ENCODE results near the gene ERCC2. TPM values are rescaled to one million over a fixed set of nuclear protein-coding genes. Genes with fewer than 3 reads are reported as not detected.
"Not testable (repeated sequence)": the region's sequence is repeated elsewhere in the genome, so short reads cannot be mapped to it uniquely, and the experiment has no call there.

Gene ERCC2
- total RNA-seq = 8.6 TPM
- 17.5 TPM for polyA plus RNA-seq

DNA sequence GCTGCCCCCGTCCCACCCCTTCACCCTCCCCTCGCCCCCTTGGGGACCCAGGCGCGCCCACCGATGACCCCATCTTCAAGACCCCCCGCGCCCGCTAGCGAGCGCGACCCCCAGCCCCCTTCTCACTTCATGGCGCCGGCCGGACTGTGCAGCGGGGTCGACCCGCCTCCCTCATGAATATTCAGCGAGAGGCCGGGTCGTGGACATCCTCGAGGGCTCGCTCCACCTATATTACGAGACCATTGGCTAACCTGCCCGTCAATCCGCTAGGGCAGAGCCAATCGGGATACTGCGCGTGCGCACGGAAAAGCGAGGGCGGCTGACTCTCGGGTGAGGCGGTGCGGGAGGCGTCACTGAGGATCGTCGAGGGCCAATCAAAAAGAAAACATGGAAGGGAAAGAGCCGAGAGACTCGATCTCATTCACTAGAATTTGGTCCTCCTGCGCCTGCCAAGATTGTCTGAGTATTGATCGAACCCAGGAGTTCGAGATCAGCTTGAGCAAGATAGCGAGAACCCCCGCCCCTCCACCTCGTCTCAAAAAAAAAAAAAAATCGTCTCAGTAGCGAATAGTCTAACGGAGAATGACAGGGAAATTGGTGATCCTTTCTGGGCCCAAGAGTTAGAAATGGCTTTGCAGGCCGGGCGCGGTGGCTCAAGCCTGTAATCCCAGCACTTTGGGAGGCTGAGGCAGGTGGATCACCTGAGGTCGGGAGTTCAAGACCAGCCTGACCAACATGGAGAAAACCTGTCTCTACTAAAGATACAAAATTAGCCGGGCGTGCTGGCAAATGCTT, at the start of gene ERCC2:
Gene ERCC2 (minus strand): TSS at position 164 of the 795 bp plus-strand sequence. CDS start 33 bp downstream, at position 131.
- no peaks in the 10 kb centered on the region for H3K4me1 ChIP-seq (ENCODE audit: insufficient read depth)
- H3K27ac ChIP-seq (ENCODE audit: low read depth) = no peak within 1 kb of the TSS
- WGBS = 3% methylated on average over 55 of the region's 55 CpGs

DNA sequence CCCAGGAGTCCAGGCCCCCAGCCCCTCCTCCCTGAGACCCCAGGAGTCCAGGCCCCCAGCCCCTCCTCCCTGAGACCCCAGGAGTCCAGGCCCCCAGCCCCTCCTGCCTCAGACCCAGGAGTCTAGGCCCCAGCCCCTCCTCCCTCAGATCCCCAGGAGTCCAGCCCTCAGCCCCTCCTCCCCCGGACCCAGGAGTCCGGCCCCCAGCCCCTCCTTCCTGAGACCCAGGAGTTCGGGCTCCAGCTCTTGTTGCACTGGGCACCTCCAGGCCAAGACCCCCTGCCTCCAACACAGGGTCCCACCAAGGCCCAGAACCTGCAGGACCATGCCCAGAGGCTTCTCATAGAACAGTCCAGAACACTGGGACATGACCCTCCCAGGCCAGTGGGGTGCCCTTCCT, 49.5 kb upstream of the ERCC2 start:
- DNase-seq (ENCODE audit: extremely low spot score) = no peak
- H3K36me3 ChIP-seq (ENCODE audit: insufficient read depth) = peaks cover 1% of the 10 kb centered on the region
- peaks cover 3% of the 10 kb centered on the region for H3K4me1 ChIP-seq (ENCODE audit: insufficient read depth)

More for the DNA sequence above, at the start of gene ERCC2:
- peak; percentile 99 for DNase-seq (ENCODE audit: extremely low spot score)
- Histone ChIP-seq H3K4me3 (ENCODE audit: low read depth, low read length) (peak within 1 kb of the TSS; percentile 82), H3K36me3 (ENCODE audit: insufficient read depth) (no peaks in the 10 kb centered on the region)

DNA sequence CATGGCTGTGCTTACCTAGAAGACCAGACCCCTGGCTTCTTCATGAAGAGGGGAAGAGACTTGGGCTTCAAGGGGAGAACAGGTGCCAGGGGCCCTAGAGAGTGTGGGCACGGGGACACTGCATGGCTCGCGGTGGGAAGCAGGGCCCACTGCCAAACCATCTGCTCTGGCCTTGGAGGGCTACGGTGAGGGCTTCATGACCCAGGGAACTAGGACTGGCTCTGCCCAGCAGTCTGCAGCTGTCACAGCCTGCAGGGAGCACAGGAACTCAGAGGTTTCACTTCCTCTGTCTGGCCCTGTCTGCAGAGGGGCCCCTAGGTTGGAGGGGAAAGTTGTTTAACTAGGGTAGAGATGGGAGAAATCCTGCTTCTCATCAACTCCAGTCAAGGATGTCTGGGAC, 49.0 kb upstream of the ERCC2 start:
- Histone ChIP-seq H3K27ac (ENCODE audit: low read depth) (no peak overlapping the region), H3K4me3 (ENCODE audit: low read depth, low read length) (no peak overlapping the region), H3K36me3 (ENCODE audit: insufficient read depth) (peaks cover 5% of the 10 kb centered on the region), H3K4me1 (ENCODE audit: insufficient read depth) (peaks cover 3% of the 10 kb centered on the region)
- whole genome bisulfite sequencing = 63% methylated on average over 4 of the region's 4 CpGs
- DNase-seq (ENCODE audit: extremely low spot score) = no peak

More for the DNA sequence above, 49.5 kb upstream of the ERCC2 start:
- Histone ChIP-seq H3K4me3 (ENCODE audit: low read depth, low read length) (no peak overlapping the region), H3K27ac (ENCODE audit: low read depth) (no peak overlapping the region)
- 52% methylated on average over 3 of the region's 3 CpGs for WGBS

DNA sequence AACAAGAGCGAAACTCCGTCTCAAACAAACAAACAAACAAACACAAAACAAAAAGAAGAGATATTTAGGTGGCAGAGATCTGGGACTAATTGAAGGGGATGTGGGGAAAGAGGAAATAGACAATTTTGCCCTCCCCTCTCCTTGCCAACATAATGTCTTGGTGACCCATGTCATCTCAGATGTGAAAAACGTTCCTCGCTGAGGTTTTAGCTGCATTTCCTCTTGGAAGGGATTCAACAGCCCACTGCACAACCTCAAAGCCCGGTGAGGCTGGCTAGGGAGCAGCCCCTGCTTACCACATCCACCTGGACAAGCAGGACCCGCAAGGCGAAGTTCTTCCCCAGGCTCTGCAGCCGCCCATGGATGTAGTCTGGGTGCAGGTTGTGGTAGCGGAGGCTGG, 48.4 kb upstream of the ERCC2 start:
- 81% methylated on average over 9 of the region's 9 CpGs for WGBS
- H3K27ac ChIP-seq (ENCODE audit: low read depth) = no peak overlapping the region
- DNase-seq (ENCODE audit: extremely low spot score) = no peak
- peaks cover 6% of the 10 kb centered on the region for H3K36me3 ChIP-seq (ENCODE audit: insufficient read depth)
- no peak overlapping the region for H3K4me3 ChIP-seq (ENCODE audit: low read depth, low read length)
- H3K4me1 ChIP-seq (ENCODE audit: insufficient read depth) = peaks cover 3% of the 10 kb centered on the region

DNA sequence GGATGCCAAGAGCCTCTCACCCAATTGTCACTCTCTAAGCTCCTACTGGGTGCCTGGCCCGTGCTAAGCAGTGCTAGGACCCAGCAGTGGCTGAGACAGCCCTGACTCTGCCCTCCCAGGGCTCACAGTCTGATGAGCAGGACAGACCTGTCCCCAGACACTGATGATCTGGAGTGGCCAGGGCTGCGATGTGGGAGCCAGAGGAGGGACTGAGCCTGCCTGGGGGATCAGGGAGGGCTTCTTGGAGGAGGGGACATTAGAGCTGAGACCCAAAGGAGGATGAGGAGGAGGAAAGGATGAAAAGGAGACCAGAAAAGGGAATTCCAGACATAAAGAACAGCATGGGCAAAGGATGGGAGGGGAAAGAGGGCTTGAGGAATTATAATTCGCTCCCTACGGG, 46.8 kb upstream of the ERCC2 start:
- DNase-seq (ENCODE audit: extremely low spot score) = no peak
- H3K36me3 ChIP-seq (ENCODE audit: insufficient read depth) = peaks cover 6% of the 10 kb centered on the region
- H3K4me3 ChIP-seq (ENCODE audit: low read depth, low read length) = no peak overlapping the region
- H3K27ac ChIP-seq (ENCODE audit: low read depth) = no peak overlapping the region
- no peaks in the 10 kb centered on the region for H3K4me1 ChIP-seq (ENCODE audit: insufficient read depth)
- 70% methylated on average over 4 of the region's 4 CpGs for WGBS

DNA sequence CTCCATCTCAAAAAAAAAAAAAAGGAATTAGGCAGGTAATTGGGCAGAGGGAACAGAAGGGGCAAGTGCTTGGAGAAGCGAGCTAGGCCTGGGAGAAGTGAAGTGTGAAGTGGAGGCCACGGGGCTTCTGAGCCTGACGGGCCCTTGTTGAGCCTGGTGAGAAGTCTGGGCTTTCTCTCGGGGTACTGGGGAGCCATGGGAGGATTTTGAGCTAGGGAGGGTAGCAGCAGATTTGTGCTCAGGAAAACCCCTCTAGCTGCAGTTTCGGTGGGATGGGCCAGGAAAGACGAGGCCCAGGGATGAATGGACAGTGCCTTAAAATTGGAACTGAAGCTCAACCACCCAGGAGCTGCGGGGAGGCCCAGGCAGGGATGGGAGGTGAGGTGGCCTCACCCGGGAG, 44.1 kb upstream of the ERCC2 start:
- H3K36me3 ChIP-seq (ENCODE audit: insufficient read depth) = peaks cover 6% of the 10 kb centered on the region

DNA sequence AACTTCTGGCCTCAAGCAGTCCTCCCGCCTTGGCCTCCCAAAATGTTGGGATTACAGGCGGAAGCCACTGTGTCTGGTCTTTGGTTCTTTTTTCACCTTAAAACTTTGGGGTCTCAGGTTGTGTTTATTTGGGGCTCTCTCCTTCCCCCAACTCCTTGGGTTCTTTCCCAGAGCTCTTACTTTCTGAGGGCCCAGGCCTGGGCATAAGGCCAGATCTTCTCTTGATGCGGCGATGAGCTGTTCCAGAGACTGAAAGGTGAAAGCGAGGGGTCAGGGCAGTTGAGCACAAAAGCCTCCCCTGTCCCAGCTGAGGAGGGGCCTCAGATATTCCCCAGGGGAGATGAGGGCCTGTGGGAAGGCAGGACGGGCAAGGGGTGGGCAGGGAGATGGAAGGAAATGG, 43.1 kb upstream of the ERCC2 start:
- Histone ChIP-seq H3K4me1 (ENCODE audit: insufficient read depth) (no peaks in the 10 kb centered on the region), H3K36me3 (ENCODE audit: insufficient read depth) (peaks cover 6% of the 10 kb centered on the region), H3K4me3 (ENCODE audit: low read depth, low read length) (no peak overlapping the region), H3K27ac (ENCODE audit: low read depth) (no peak overlapping the region)
- 79% methylated on average over 6 of the region's 6 CpGs for WGBS
- no peak for DNase-seq (ENCODE audit: extremely low spot score)

More for the DNA sequence above, 44.1 kb upstream of the ERCC2 start:
- Histone ChIP-seq H3K27ac (ENCODE audit: low read depth) (no peak overlapping the region), H3K4me3 (ENCODE audit: low read depth, low read length) (no peak overlapping the region), H3K4me1 (ENCODE audit: insufficient read depth) (no peaks in the 10 kb centered on the region)
- no peak for DNase-seq (ENCODE audit: extremely low spot score)
- 94% methylated on average over 8 of the region's 8 CpGs for WGBS

DNA sequence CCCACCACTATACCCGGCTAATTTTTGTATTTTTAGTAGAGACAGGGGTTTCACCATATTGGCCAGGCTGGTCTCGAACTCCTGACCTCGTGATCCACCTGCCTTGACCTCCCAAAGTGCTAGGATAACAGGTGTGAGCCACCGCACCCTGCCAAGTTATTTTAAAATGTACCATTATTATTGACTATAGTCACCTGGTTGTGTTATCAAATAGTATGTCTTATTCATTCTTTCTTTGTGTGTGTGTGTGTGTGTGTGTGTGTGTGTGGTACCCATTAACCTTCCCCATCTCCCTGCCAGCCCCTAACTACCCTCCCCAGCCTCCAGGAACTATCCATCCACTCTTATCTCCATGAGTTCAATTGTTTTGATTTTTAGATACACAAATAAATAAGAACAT, 40.0 kb upstream of the ERCC2 start:
- not testable (repeated sequence) for DNase-seq (ENCODE audit: extremely low spot score); H3K4me3 ChIP-seq (ENCODE audit: low read depth, low read length); H3K36me3 ChIP-seq (ENCODE audit: insufficient read depth); H3K27ac ChIP-seq (ENCODE audit: low read depth); H3K4me1 ChIP-seq (ENCODE audit: insufficient read depth)
- WGBS = 94% methylated on average over 4 of the region's 4 CpGs

DNA sequence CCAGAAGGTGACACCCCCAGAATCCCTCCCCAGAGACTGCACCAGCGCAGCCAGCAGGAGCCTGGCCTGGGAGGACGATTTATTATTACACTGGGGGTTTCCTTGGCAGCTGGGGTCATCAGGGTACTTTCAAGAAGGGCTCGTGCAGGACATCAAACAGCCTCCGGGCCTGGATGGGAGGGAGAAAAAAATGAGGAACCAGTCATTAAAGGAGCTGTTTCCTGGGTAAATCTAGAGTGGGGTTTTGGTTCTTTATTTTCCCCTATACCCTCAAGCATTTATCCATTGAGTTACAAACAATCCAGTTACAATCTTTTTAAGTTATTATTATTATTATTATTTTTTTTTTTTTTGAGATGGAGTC, 39.2 kb upstream of the ERCC2 start:
- no peak overlapping the region for H3K4me3 ChIP-seq (ENCODE audit: low read depth, low read length)
- peaks cover 2% of the 10 kb centered on the region for H3K36me3 ChIP-seq (ENCODE audit: insufficient read depth)
- no peak overlapping the region for H3K27ac ChIP-seq (ENCODE audit: low read depth)
- 48% methylated on average over 4 of the region's 4 CpGs for WGBS
- no peak for DNase-seq (ENCODE audit: extremely low spot score)
- no peaks in the 10 kb centered on the region for H3K4me1 ChIP-seq (ENCODE audit: insufficient read depth)

DNA sequence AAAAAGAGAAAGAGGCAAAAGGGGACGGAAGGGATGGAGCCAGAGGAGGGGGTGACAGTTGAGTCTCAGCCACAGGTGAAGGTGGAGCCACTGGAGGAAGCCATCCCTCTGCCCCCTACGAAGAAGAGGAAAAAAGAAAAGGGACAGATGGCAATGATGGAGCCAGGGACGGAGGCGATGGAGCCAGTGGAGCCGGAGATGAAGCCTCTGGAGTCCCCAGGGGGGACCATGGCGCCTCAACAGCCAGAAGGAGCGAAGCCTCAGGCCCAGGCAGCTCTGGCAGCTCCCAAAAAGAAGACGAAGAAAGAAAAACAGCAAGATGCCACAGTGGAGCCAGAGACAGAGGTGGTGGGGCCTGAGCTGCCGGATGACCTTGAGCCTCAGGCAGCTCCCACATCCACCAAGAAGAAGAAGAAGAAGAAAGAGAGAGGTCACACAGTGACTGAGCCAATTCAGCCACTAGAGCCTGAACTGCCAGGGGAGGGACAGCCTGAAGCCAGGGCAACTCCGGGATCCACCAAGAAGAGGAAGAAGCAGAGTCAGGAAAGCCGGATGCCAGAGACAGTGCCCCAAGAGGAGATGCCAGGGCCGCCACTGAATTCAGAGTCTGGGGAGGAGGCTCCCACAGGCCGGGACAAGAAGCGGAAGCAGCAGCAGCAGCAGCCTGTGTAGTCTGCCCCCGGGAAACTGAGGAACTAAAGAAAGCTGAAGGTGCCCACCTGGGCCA, 38.6 kb upstream of the ERCC2 start:
- Histone ChIP-seq H3K4me1 (ENCODE audit: insufficient read depth) (no peaks in the 10 kb centered on the region), H3K4me3 (ENCODE audit: low read depth, low read length) (no peak overlapping the region), H3K27ac (ENCODE audit: low read depth) (no peak overlapping the region), H3K36me3 (ENCODE audit: insufficient read depth) (no peaks in the 10 kb centered on the region)
- no peak for DNase-seq (ENCODE audit: extremely low spot score)
- WGBS = 83% methylated on average over 15 of the region's 15 CpGs

DNA sequence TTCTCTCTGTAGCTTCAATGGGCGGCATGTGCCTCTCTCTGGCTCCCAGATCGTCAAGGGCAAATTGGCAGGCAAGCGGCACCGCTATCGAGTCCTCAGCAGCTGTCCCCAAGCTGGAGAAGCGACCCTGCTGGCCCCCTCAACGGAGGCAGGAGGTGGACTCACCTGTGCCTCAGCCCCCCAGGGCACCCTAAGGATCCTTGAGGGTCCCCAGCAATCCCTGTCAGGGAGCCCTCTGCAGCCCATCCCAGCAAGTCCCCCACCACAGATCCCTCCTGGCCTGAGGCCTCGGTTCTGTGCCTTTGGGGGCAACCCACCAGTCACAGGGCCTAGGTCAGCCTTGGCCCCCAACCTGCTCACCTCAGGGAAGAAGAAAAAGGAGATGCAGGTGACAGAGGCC, 37.7 kb upstream of the ERCC2 start:
- DNase-seq (ENCODE audit: extremely low spot score) = no peak
- Histone ChIP-seq H3K4me3 (ENCODE audit: low read depth, low read length) (no peak overlapping the region), H3K4me1 (ENCODE audit: insufficient read depth) (no peaks in the 10 kb centered on the region), H3K36me3 (ENCODE audit: insufficient read depth) (no peaks in the 10 kb centered on the region), H3K27ac (ENCODE audit: low read depth) (no peak overlapping the region)
- 88% methylated on average over 8 of the region's 8 CpGs for WGBS

DNA sequence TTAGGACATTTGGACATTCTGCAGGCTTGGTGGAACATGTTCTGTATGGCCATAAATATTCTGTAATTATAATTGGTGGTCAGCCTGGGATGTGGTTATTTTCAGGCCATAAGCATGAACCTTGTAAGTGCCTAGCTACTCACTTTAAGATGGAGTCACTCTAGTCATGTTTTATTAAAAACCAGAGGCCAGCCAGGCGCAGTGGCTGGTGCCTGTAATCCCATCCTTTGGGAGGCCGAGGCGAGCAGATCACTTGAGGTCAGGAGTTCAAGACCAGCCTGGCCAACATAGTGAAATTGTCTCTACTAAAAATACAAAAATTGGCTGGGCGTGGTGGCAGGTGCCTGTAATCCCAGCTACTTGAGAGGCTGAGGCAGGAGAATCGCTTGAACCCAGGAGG, 37.2 kb upstream of the ERCC2 start:
- not testable (repeated sequence) for H3K4me3 ChIP-seq (ENCODE audit: low read depth, low read length); H3K4me1 ChIP-seq (ENCODE audit: insufficient read depth); H3K36me3 ChIP-seq (ENCODE audit: insufficient read depth); DNase-seq (ENCODE audit: extremely low spot score); H3K27ac ChIP-seq (ENCODE audit: low read depth)
- 78% methylated on average over 5 of the region's 5 CpGs for WGBS

DNA sequence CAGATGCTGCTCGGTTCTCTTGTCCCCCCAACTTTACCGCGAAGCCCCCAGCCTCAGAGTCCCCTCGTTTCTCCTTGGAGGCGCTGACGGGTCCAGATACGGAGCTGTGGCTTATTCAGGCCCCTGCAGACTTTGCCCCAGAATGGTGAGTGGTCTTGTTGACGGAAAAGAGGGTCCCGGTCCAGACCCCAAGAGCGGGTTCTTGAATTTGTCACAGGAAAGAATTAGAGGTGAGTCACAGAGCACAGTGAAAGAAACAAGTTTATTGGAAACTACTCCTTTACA, 36.7 kb upstream of the ERCC2 start:
- DNase-seq (ENCODE audit: extremely low spot score) = no peak
- H3K4me3 ChIP-seq (ENCODE audit: low read depth, low read length) = peak overlapping the region; percentile 56
- WGBS = 2% methylated on average over 10 of the region's 10 CpGs
- H3K27ac ChIP-seq (ENCODE audit: low read depth) = no peak overlapping the region
- no peaks in the 10 kb centered on the region for H3K4me1 ChIP-seq (ENCODE audit: insufficient read depth)
- no peaks in the 10 kb centered on the region for H3K36me3 ChIP-seq (ENCODE audit: insufficient read depth)
